Osteocyte (in vitro differentiated cells): Measurements from ENCODE around the gene AHNAK. TPM values are rescaled to one million over a fixed set of nuclear protein-coding genes. Genes with fewer than 3 reads are reported as not detected.
"Not testable (repeated sequence)": the region's sequence is repeated elsewhere in the genome, so short reads cannot be mapped to it uniquely, and the experiment has no call there.

Experiments
- DNase-seq: peaks from one replicate; pipeline ENCODE4 v3.0.0; 2021; ENCODE audit warnings: mixed read lengths; ENCODE audit not compliant: unreplicated experiment; ENCODE audit errors: extremely low spot score
- H3K27ac Mint-ChIP-seq: one replicate; pipeline ENCODE4 v1.8.0; 2021; ENCODE audit warnings: mild to moderate bottlenecking, mixed read lengths; ENCODE audit not compliant: unreplicated experiment
- H3K27me3 Mint-ChIP-seq: one replicate; pipeline ENCODE4 v1.8.0; 2021; ENCODE audit warnings: mixed read lengths; ENCODE audit not compliant: unreplicated experiment
- H3K36me3 Mint-ChIP-seq: one replicate; pipeline ENCODE4 v1.8.0; 2021; ENCODE audit warnings: mixed read lengths; ENCODE audit not compliant: unreplicated experiment
- H3K4me1 Mint-ChIP-seq: one replicate; pipeline ENCODE4 v1.8.0; 2021; ENCODE audit warnings: mixed read lengths; ENCODE audit not compliant: unreplicated experiment
- H3K4me3 Mint-ChIP-seq: one replicate; pipeline ENCODE4 v1.8.0; 2021; ENCODE audit warnings: mild to moderate bottlenecking, moderate library complexity, mixed read lengths; ENCODE audit not compliant: unreplicated experiment
- H3K9me3 Mint-ChIP-seq: one replicate; pipeline ENCODE4 v1.8.0; 2021; ENCODE audit warnings: mixed read lengths; ENCODE audit not compliant: unreplicated experiment
- CTCF ChIP-seq: fragments of 200-600 bp; sonication (generic); IDR thresholded peaks from 2 replicates; pipeline ENCODE4 v1.5.0; 2021; ENCODE audit warnings: antibody characterized with exemption, mild to moderate bottlenecking, moderate library complexity
- total RNA-seq: library from RNA; stranded (reverse); gene quantifications from 2 replicates; pipeline ENCODE4 v1.2.1, GENCODE V29; 2021

Gene AHNAK
- total RNA-seq, 1 donor from 2014 or later = 462 TPM

- no peak for TF ChIP-seq CTCF
- Mint-ChIP-seq H3K4me3 (peak overlapping the region; percentile 95), H3K4me1 (peaks cover 48% of the 10 kb centered on the region), H3K27me3 (no peaks in the 10 kb centered on the region), H3K36me3 (peaks cover 34% of the 10 kb centered on the region), H3K27ac (peak overlapping the region; percentile 99), H3K9me3 (no peaks in the 10 kb centered on the region)
- no peak for DNase-seq
Observed at GRCh38 chr11:62572431-62572830, 25.8 kb upstream of the AHNAK start.

GRCh38 chr11:62571493-62571892, 24.9 kb upstream of the AHNAK start:
- H3K9me3 Mint-ChIP-seq, DNase-seq, H3K27me3 Mint-ChIP-seq, H3K4me3 Mint-ChIP-seq: not testable (repeated sequence)
- Mint-ChIP-seq H3K36me3 (peaks cover 39% of the 10 kb centered on the region), H3K4me1 (peaks cover 45% of the 10 kb centered on the region), H3K27ac (peak overlapping the region; percentile 66)

- Mint-ChIP-seq H3K27ac (peak overlapping the region; percentile 66), H3K36me3 (peaks cover 44% of the 10 kb centered on the region), H3K4me1 (peaks cover 44% of the 10 kb centered on the region), H3K4me3 (peak overlapping the region; percentile 2)
- H3K27me3 Mint-ChIP-seq, DNase-seq, H3K9me3 Mint-ChIP-seq: not testable (repeated sequence)
Observed at GRCh38 chr11:62570903-62571302, 24.3 kb upstream of the AHNAK start.

GRCh38 chr11:62569611-62570010, 23.0 kb upstream of the AHNAK start:
- DNase-seq = no peak
- H3K4me3 Mint-ChIP-seq = no peak overlapping the region
- no peaks in the 10 kb centered on the region for H3K27me3 Mint-ChIP-seq
- TF ChIP-seq CTCF = no peak
- peaks cover 53% of the 10 kb centered on the region for H3K36me3 Mint-ChIP-seq
- peaks cover 31% of the 10 kb centered on the region for H3K4me1 Mint-ChIP-seq
- peak overlapping the region; percentile 47 for H3K27ac Mint-ChIP-seq
- no peaks in the 10 kb centered on the region for H3K9me3 Mint-ChIP-seq

GRCh38 chr11:62567018-62567633, 20.5 kb upstream of the AHNAK start:
- Mint-ChIP-seq H3K4me3 (no peak overlapping the region), H3K27ac (peak overlapping the region; percentile 31), H3K36me3 (peaks cover 45% of the 10 kb centered on the region), H3K27me3 (no peaks in the 10 kb centered on the region), H3K9me3 (no peaks in the 10 kb centered on the region), H3K4me1 (peaks cover 19% of the 10 kb centered on the region)
- no peak for TF ChIP-seq CTCF
- no peak for DNase-seq

- Mint-ChIP-seq H3K27ac (peak overlapping the region; percentile 55), H3K4me1 (peaks cover 19% of the 10 kb centered on the region), H3K9me3 (no peaks in the 10 kb centered on the region), H3K27me3 (no peaks in the 10 kb centered on the region), H3K36me3 (peaks cover 39% of the 10 kb centered on the region), H3K4me3 (no peak overlapping the region)
- DNase-seq = no peak
- no peak for TF ChIP-seq CTCF
Observed at GRCh38 chr11:62566247-62566646, 19.6 kb upstream of the AHNAK start.
